Hematopoietic multipotent progenitor cell treated with erythropoietin and hydrocortisone succinate and interleukin-3 and kit ligand, for 15 days (in vitro differentiated cells): ENCODE data around the gene HGFAC.
A peak's percentile ranks its signal among the peaks of the same experiment; 100 is the strongest.

Experiments
- DNase-seq: peaks from one replicate; pipeline ENCODE4 v3.0.0-alpha.2; 2015; ENCODE audit warnings: low spot score

HGFAC gene

DNA sequence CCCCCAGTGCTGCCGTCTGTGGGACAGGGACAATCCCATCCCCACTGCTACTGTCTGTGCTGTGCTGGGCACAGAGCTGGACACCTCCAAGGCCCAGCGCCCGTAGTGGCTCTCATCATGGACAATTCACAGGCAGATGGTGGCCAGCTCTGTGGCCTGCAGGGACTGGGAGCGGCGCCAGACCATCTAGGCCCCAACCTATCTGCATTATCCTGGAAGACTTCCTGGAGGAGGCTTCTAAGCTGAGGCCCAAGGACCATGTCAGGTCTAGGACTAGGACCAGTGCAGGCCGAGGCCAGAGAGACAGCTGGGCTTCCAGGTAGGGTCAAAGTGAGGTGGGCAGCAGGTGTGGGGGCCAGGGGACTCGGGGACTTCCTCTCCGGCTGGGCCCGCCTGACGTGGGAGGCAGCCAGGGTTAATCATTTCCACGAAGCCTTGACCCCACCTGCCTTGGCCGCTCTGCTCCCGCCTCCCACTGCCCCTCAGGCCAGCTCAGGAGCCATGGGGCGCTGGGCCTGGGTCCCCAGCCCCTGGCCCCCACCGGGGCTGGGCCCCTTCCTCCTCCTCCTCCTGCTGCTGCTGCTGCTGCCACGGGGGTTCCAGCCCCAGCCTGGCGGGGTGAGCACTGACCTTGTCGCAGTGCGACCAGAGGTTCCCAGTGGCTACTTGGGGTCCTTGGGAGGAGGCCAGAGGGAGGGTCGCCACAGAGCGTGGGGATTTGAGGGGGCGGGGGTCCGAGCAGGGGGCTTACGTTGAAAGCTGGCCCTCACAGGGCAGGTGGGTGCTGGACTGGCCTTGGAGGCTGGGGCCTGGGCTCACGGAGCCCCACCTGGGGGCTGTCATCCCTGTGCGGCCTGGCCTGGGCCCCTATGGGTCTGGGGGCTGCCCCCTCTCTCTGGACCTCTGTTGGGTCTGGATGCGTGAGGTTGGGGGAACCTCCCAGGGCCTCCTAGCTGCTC lies at the start of gene HGFAC:
Gene HGFAC (plus strand): TSS at position 468 of the 959 bp plus-strand sequence. CDS start 34 bp downstream, at position 502.
- DNase-seq, result no peak

DNA sequence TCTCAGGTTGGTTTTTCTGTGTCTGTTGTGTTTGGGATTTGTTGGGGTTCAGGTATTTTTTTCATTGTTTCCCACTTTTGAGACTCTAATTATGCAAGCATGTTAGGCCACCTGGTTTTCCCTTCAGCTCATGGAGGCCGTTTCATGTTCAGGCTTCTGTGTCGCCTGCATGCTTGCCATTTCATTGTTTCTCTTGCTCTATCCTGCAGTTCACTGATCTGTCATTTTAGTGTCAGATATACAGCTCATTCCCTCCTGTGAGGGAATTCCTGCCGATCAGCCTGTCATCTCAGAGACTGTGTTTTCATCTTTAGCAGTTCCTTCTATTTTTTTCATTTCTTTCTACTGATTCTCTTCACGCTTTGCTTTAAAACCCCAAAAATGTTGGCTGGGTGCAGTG lies 49.4 kb upstream of the HGFAC start:
- no peak for DNase-seq

DNA sequence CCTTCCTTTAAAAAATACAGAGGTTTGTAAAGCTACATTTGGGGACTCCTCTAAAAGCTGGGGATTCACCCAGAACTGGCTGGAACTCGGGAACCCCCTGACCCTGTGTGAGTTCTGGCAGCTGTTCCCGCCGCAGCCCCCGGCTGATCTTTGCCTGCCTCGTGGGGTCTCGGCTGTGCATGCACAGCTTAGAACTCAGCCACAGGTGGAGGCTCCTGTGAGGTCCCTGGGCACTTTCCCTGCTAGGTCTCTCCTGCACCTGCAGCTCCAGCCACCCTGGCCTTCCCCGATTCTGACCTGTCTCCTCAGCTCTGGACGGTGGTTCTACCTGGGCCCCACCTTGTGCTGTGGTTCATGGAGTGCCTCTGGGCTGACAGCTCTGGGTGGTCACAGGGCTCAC lies 48.6 kb upstream of the HGFAC start:
- no peak for DNase-seq

DNA sequence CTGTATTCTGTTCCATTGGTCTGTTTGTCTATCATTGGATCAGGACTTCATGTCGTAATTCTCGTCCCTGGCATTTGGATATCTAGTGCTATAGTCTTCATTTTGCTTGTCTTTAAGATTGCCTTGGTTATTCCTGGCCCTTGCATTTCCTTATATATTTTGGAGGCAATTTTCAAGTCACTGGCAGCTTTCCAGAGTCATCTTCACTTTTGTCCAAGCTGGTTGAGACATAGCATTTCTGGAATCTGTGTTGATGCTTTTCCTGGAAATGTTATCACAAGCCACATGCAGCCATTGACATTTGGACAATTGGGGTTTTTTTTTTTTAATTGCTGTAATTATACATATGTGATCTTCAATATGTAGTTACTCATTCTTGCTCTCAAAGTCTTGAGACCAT lies 45.2 kb upstream of the HGFAC start:
- DNase-seq, result no peak

DNA sequence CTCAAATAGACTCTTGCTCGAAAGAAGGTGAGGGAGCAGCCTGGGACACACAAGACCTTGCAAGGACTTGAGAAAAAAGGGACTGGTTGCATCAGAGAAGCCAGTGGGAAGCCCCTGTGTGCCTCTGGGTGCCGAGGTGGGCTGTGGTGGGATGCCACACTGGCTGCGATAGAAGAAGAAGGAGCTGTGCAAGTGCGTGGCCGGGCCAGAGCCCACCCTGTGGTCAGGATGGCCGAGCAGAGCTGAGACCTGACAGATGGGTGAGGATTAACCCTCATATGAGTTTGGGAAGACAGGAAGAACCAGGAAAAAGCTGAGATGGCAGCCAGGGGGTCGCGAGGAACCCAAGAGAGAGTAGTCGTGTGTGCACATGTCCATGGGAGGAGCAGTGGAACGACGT lies 44.6 kb upstream of the HGFAC start:
- DNase-seq, result no peak

DNA sequence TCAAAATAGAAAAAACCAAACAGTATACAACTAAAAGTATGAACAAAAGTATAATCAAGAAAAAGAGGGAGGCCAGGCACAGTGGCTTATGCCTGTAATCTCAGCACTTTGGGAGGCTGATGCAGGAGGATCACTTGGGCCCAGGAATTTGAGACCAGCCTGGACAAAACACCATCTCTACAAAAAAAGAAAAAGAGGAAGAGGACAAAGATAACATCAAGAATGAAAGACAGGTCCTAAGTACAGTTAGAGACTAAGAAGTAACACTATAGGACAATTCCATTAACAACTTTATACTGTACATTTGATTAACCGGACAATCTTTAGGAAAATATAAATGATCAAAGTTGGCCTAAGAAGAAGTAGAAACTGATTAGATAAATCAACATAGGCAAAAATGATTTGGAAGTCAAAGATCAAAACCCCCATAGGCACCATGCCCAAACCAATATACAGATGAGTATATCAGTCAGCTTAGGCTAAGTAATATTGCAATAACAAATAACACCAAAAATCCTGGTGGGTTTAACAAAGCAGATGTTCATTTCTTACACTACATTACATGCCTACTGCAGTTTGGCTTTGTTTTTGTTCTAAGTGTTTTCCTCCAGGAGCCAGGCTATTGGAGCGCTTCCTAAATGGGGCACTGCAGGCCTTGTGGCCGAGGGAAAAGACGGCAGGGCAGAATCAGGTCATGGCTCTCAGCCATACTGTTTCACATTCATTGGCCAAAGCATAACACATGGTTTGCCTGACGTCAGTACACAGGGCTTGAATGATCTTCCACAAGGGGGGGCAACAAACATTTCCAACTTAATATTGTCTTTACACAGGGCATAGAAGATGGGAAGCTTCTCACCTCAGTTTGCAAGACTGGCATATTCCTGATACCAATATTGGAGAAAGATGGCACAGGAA lies 42.2 kb upstream of the HGFAC start:
- DNase-seq, result peak; percentile 8

DNA sequence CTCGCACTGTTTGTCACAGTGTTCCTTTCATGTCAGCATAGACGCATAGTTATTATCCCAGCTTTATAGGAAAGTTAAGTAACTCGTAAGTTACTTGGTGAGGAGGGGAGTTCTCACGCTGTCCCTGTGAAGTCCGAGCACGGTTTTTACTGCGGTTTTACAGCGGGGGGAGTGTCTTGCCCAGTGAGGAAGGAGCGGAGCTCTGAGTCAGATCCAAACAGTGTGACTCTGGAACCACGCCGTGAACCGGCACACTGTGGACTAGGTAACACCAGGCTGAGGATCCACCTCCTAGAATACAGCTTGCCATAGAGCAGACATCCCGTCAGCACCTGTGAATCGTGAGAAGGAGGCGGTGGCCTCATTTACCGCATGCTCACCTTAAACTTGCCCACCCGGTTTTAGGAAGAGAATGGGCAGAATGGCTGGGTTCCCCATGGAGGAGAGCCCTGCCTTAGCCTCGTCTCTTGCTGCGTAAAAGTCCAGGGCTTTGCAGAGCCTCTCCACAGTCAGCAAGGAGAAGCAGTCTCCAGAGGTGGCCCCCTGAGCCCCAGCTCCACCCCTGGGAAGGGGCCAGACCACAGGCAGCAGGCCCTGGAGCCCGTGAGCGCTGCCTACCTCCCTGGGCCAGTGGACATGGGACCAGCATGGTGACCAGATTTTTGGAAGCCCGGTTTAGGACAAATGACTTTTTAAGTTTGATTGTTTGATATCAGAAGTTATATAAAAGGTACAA lies 40.2 kb upstream of the HGFAC start:
- DNase-seq, result no peak

DNA sequence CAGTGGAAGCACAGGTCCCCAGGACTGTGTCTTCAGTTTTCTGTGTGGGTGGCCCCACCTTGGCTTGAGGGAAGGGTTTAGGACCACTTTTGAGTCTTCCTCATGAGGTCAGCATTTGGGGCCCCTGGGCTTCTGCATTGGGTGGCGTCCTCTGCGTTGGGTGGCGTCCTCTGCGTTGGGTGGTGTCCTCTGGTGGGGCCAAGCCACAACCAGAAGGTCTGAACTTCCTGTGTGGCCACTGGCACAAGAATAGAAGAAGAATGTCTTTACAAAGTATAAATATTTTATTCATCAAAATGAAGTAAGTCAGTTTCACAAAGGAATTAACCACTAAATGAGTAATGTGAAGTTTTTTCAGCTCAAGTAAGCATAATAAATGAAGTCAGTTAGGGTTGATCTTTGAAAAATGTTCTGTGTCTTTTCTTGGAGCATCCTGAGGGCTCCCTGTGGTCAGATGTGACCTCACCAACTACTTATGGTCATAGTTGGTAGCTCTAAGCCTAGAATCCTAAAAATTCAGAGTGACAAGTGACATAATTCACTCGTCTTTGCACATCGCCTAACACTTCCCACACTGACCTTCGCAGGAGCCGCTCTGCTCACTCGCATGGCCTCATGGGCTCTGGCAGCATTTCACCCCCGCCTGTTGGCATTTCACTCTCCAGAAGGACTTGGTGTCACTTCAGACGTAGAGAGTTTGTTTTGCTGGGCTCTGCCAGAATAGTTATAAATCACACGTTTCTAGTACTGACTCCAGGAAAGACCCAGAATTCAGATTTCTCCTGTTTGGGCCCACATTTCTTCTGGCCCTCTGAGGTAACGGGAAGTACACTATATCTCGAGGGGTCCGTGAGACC lies 39.0 kb upstream of the HGFAC start:
- no peak for DNase-seq

DNA sequence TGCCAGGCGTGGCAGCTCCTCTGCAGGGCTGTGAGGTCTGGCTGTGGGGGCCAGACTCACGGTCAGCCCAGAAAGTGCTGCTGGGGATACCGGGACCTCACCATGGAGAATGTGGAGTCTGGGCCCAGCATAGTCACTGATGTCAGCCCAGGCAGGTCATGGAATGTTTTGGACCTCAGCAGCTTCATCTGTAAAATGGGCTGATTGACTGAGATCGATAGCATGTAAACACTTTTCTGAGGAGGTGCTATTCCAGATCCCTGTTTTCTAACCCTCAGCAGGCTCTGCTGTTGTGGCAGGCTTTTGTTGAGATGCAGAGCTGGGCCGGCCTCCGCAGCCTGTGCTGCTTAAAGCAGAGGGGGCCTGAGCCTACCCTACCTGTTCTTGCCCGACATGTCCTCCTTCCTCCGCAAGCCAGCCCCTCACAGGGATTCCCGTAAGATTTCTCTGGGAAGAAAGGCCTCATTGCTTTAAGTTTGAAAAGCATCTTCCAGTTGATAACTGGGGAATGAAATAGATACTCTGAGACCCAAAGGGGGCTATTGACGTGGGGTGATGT lies 38.3 kb upstream of the HGFAC start:
- DNase-seq, result no peak

DNA sequence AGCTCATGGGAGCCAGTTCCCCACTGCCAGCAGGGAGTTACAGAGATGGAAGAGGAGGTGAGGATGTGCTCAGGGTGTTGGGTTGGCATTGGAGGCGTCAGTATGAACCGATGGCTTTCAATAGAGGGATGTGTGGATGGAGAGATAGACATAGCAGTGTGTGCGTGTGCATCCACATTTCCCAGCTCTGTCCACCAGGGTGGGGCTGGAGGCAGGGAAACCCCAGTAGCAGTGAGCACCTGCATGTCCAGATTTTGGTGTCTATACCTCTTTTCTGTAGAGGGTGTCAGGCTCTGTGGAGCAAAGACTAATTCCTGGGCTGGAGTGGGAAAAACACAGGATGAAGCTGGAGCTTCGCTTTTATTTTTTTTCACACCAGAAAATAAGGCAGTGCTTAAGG lies 37.2 kb upstream of the HGFAC start:
- no peak for DNase-seq

DNA sequence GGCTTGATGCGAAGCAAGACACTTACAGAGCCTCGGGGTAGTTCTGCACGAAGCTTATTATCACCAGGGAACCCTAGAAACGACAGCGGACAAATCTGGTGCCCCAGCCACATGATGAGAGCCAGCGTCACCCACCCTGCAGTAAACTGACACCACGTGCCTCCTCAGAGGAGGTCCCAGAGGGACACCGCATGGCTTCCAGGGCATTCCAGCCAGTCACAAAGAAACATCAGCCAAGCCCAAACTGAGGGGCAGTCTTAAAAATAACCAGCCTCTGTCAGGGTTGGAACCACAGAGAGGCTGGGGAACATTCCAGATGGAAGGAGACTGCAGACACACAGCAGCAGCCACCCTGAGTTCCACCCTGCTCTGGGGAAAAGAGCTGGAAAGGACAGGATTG lies 36.6 kb upstream of the HGFAC start:
- no peak for DNase-seq

DNA sequence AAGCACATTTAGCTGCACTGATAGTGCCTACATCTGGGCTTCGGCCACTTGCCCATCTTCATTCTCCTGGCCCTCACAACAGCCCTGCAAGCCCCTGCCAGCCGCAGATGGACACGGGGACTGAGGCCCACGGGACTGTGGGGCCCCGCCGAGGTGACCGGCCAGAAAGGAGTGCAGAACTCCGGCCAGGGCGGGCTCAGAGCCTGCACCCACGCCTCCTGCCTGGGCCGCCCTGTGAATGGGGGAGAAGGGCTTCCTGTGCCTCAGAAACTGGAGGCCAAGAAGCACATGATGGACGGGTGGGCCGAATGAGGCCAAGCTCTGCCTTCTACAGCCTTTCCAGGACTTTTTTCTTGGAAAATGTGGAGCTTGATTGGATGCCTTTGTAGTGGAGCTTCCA lies 35.7 kb upstream of the HGFAC start:
- no peak for DNase-seq

DNA sequence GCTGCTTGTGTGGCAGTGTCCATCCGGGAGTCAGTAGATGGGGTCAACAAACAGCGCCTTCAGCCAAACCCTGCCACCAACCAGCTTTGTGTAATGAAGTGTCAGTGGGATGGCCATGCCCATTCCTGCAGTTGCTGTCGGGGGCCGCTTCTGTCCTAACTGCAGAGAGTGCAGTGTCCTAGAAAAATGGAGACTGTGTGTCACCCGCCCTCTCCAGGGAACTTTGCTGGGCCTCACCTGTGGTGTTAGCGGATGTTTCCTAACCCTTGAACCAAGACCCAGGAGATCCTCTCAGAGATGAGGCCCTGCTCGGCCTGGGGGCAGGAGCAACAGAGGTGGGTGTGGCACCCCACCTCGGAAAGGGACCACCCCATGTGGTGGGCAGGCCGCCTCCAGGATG lies 35.3 kb upstream of the HGFAC start:
- no peak for DNase-seq

DNA sequence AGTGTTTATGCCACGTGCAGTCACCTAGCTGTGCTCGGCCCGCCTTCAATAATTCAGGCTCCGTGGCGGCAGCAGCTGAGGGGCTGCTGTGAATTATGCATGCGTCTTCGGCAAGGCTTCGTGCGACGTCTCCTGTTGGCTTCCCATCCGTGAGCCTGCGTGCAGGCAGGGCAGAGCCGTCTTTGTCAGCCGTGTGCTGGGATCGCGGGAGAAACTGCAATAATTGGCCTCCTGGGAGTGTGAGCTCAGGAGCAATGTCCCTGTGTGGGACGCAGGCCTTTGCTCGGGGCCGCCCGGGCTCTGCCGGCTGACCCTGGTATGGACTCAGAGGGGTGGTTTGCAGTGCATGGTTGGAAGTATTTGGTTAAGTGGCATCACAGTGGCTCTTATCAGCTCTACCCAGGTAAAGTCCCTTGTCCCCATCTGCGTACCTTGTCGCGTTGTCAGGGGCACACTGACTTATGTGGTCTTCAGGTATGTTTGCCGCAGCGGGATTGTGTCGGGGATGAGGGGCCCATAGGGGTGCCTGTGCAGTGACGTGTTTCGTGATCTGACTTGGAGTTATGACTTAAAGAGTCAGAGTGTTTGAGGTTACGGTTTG lies 34.5 kb upstream of the HGFAC start:
- no peak for DNase-seq

DNA sequence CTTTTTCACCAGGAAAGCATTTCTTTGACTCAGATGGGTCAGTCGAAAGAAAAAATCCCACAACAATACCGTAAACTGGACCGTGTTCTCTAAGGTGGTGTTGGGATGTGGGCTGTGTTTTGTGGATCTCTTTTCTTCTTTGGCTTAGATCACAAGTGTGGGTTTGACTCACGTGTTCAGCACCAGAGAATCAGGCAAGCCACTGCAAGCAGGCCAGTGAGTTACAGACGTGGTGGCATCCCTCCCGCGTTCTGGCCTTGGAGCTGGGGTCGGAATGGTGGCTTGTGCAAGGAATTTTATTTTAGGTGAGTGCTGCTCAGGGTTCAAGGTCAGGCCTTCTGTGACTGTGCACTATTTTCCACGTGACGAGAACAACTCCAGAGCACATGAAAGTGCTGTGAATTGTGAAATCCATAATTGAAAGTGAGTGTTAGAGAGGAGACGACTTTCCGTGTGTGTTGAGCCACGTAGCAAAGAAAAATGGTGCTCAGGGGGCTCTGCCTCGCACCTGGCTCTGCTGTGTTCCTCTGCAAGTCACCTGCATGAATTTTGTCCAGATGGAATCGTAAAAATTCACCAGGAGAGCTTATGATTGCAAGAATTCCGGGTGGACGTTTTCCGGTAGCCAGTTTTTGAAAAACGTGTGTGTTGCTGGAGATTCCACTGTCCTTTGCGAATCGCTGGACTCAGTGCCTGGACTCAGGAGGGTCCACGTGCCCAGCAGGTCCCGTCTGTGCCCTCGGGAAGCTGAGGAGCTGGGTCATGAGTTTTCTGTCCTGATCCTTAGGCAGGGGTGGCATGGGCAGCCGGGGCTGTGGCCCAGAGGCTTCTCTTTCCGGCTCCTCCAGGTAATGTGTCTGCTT lies 33.6 kb upstream of the HGFAC start:
- no peak for DNase-seq

DNA sequence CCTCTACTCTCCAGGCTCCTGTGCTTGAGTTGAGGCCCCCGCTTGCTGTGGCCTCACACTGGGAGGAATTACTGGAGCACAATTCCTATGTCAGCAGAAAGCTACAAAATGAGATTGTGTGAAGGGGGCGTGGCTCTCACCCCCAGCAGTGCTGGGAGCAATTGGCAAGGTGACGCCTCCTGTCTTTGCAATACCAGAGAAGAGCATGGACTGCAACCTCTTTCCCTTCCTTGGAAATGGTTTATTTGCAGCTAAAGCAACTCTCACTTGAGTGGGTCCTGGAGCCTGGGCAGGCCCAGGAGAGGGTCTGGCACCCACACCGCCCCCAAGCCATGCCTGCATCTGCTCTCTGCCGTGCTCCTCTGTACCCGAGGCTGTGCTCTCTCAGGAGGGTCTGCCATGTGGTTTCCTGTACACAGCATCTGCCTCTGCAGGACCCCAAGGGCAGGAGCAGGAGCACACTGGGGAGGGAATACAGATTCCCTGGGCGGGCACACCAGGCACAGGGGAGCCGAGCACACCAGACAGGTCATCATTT lies 32.9 kb upstream of the HGFAC start:
- no peak for DNase-seq

DNA sequence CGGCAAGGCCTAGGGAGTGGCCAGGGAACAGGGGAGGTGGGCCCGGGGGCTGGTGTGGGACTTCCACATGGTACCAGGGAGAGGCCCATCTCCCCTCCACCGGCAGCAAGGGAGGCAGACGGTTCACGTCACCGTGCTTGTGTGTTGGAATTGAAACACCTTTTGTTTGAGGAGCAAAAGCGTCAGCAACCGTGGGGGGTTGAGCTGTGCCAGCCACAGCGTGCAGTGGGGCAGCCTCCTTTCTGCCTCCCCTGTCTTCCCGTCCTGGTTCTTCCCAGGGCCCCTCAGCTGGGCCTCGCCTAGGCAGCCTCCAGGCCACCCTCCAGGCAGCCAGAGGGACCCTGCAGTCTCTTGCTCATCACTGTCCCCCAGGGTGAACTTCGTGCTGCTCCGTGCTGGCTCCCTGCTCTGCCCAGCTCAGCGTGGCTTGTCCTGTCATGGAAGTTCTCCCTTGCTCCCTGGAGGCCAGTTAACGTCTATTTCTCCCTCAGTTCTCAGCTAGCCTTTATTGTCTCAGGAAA lies 32.1 kb upstream of the HGFAC start:
- DNase-seq, result no peak

DNA sequence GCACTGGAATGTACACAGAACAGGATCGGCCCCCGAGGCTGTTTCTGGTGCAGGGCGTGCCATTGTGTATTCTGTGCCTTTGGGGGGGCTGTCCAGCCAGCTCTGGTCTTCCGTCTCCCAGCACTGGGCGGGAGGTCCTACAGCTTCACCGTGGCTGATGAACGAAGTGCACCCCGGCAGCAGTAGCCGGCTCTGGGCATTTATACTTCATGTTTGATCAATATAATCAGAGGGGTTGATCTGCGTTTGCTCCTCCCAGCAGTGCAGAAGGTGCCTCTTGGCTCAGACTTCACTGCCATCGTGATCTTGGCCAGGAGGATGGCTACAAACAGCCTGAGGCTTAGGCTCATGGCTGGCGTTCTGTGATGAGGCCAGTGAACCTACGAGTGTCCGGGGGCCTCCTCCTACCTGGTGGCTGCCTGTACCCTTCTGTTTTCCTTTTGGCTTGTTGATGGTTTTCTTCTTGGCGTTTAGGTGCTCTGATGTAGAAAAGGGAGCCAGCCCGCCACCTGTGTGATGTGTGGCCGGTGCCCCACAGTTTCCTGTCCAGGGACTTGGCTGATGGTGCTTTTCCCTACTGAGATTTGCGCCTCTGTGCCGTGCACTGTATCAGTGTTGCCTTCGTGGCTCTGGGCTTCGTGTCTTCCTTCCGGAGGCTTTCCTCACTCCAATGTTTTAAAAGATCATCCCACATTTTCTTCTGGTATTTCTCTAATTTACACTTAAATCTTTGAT lies 31.2 kb upstream of the HGFAC start:
- no peak for DNase-seq
